Testis (tissue), 3 donors: ENCODE measurements around the gene NUP205. TPM values are rescaled to one million over a fixed set of nuclear protein-coding genes. Genes with fewer than 3 reads are reported as not detected.
"Not testable (repeated sequence)": the region's sequence is repeated elsewhere in the genome, so short reads cannot be mapped to it uniquely, and the experiment has no call there.

Source experiments
- DNase-seq: peaks from one replicate; pipeline ENCODE4 v3.0.0-alpha.2; 2019
- H3K27ac ChIP-seq, 2 donors: fragments of 200-600 bp; sonication (generic); one replicate each; pipeline ENCODE4 v1.5.1; 2019
- H3K27me3 ChIP-seq: fragments of 200-600 bp; sonication (generic); one replicate; pipeline ENCODE4 v1.5.1; 2019
- H3K36me3 ChIP-seq: fragments of 200-600 bp; sonication (generic); one replicate; pipeline ENCODE4 v1.5.1; 2017; ENCODE audit warnings: low read depth; ENCODE audit errors: missing control alignments
- H3K4me1 ChIP-seq: fragments of 200-600 bp; sonication (generic); one replicate; pipeline ENCODE4 v1.5.1; 2019
- H3K4me3 ChIP-seq, 2 donors: fragments of 200-600 bp; sonication (generic); one replicate each; pipeline ENCODE4 v1.5.1; 2017 to 2019
- H3K9me3 ChIP-seq: fragments of 200-600 bp; sonication (generic); one replicate; pipeline ENCODE4 v1.5.1; 2017
- POLR2A ChIP-seq: fragments of 450-650 bp; IDR thresholded peaks from one replicate; pipeline ENCODE4 v1.6.1; 2017; ENCODE audit warnings: antibody characterized with exemption, mild to moderate bottlenecking, moderate library complexity
- WGBS, 2 donors: methylation state at CpG; one replicate each; pipeline ENCODE4 v1.1.5; 2018; 5-methylcytosine and 5-hydroxymethylcytosine counted together
- intact Hi-C: fragments of 100-400 bp; cut with DNase I; formaldehyde crosslinking; loops from one replicate; pipeline ENCODE4 v1.15.1; 2023; ENCODE audit warnings: low total_unique reads
- polyA plus RNA-seq: library from polyadenylated mRNA; stranded (reverse); fragments of 350-450 nt; fragmentation: Illumina TruSeq; extraction: RNeasy Lipid Tissue Mini Kit (QIAGEN cat#74804); gene quantifications from one replicate; pipeline ENCODE4 v1.2.3, GENCODE V29; 2014; ENCODE audit warnings: low read depth, low replicate concordance; ENCODE audit not compliant: insufficient read depth
- total RNA-seq, 2 donors: library from RNA; depleted of rRNA; stranded (reverse); fragments of >200 nt; gene quantifications; one replicate each; pipeline ENCODE4 v1.2.3, GENCODE V29; 2016
- TF ChIP-seq, protein P1 (sequence below), 3 experiments: fragments of 450-650 bp in 2 of 3; fragments of 200-600 bp in 1 of 3; sonication (generic) in 1 of 3; IDR thresholded peaks; one replicate each; pipeline ENCODE4 v1.5.1; 2016 to 2019; ENCODE audit warnings: antibody characterized with exemption in 3 of 3, mild to moderate bottlenecking in 2 of 3, moderate library complexity in 1 of 3

NUP205 gene
- total and polyA plus RNA-seq, 3 donors from 2014 or later: 47.8 to 77.2 (median 73.6) TPM

DNA sequence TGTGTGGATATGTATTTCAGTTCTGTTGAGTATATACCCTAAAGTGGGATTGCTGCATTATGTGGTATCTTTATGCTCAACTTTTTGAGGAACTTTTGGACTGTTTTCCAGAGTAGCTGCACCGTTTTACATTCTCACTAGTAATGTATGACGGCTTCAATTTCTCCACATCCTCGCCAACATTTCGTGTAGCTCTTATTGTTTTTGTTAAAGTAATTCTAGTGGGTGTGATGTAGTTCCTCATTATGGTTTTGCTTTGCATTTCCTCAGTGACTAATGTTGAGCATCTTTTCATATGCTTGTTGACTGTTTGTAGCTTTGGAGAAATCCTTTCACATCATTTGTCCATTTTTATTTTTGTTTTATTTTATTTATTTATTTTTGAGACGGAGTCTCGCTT, 109.1 kb downstream of the NUP205 start:
- H3K4me1 ChIP-seq: peaks cover 11% of the 10 kb centered on the region
- DNase-seq: no peak
- TF ChIP-seq, protein P1, sequence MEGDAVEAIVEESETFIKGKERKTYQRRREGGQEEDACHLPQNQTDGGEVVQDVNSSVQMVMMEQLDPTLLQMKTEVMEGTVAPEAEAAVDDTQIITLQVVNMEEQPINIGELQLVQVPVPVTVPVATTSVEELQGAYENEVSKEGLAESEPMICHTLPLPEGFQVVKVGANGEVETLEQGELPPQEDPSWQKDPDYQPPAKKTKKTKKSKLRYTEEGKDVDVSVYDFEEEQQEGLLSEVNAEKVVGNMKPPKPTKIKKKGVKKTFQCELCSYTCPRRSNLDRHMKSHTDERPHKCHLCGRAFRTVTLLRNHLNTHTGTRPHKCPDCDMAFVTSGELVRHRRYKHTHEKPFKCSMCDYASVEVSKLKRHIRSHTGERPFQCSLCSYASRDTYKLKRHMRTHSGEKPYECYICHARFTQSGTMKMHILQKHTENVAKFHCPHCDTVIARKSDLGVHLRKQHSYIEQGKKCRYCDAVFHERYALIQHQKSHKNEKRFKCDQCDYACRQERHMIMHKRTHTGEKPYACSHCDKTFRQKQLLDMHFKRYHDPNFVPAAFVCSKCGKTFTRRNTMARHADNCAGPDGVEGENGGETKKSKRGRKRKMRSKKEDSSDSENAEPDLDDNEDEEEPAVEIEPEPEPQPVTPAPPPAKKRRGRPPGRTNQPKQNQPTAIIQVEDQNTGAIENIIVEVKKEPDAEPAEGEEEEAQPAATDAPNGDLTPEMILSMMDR (IDR thresholded peaks at IDR 0.05): no peak
- TF ChIP-seq POLR2A: no peak
- H3K27ac ChIP-seq: no peak overlapping the region
- no peak overlapping the region for H3K4me3 ChIP-seq
- no peaks in the 10 kb centered on the region for H3K27me3 ChIP-seq
- H3K36me3 ChIP-seq: no peaks in the 10 kb centered on the region
- 77 to 79% methylated on average over 6 of the region's 6 CpGs for WGBS, 2 donors
- no peaks in the 10 kb centered on the region for H3K9me3 ChIP-seq
- intact Hi-C loops: loop anchor here (10.0 kb wide), 1 partner anchor 128 kb away; no protein-coding TSS in a partner anchor

DNA sequence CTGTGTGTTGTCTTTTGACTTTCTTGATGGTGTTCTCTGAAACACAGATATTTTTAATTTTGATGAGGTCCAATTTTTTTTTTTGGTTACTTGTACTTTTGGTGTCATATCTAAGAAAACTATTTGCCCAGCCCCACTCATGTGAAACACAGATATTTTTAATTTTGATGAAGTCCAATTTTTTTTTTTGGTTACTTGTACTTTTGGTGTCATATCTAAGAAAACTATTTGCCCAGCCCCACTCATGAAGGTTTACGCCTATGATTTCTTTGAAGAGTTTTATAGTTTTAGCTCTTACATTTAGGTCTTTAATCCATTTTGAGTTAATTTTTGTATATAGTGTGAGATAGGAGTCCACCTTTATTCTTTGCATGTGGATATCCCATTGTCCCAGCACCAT, 109.9 kb downstream of the NUP205 start:
- H3K36me3 ChIP-seq, DNase-seq, H3K9me3 ChIP-seq, H3K27ac ChIP-seq, H3K4me3 ChIP-seq, H3K27me3 ChIP-seq: not testable (repeated sequence)
- H3K4me1 ChIP-seq: peaks cover 11% of the 10 kb centered on the region
- 97 to 100% methylated on average over 1 of the region's 1 CpG for WGBS, 2 donors
- intact Hi-C loops: loop anchor here (10.0 kb wide), 1 partner anchor 127 kb away; no protein-coding TSS in a partner anchor

DNA sequence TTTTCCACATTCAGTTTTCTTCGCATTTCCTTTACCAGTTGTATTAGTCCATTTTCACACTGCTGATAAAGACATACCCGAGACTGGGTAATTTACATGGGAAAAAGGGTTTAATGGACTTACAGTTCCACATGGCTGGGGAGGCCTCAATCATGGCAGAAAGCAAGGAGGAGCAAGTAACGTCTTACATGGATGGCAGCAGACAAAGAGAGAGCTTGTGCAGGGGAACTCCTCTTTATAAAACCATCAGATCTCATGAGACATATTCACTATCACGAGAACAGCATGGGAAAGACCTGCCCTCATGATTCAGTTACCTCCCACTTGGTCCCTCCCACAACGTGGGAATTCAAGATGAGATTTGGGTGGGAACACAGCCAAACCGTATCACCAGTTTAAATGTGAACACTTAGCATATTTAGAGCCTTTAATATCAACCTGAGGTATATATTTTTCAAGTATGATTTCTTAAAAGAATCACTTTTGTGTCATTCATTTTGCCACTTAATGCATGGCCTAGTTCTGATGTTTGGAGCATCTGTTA, 111.2 kb downstream of the NUP205 start:
- not testable (repeated sequence) for H3K9me3 ChIP-seq, H3K27ac ChIP-seq, H3K4me3 ChIP-seq, H3K4me1 ChIP-seq, H3K36me3 ChIP-seq, DNase-seq, H3K27me3 ChIP-seq
- WGBS, 2 donors: 60 to 68% methylated on average over 6 of the region's 6 CpGs
- intact Hi-C loops: loop anchor here (10.0 kb wide), 1 partner anchor 126 kb away; no protein-coding TSS in a partner anchor

DNA sequence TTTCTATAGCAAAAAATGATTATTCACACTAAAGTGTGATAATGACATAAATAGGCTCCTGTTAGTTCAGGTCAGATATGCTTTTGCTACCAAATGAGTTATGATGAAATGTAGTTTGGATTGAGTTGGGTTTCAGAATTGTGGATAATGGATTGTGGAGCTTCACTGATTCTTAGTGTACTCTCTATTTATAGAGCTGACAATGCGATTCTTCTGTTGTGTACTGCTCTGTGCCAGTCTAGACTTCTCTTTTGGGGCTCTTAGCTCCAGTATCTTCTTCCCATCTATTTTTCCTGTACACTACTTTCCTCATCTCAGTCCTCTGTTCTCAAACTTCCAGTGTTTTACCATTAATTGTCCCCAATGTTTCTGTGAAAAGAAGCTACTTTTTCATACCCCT, 112.1 kb downstream of the NUP205 start:
- 83 to 94% methylated on average over 1 of the region's 1 CpG for whole genome bisulfite sequencing, 2 donors
- no peak overlapping the region for H3K4me3 ChIP-seq
- H3K4me1 ChIP-seq: peaks cover 4% of the 10 kb centered on the region
- intact Hi-C loops: loop anchor here (10.0 kb wide), 1 partner anchor 125 kb away; no protein-coding TSS in a partner anchor
- no peak for DNase-seq
- TF ChIP-seq POLR2A: no peak
- TF ChIP-seq, protein P1 (IDR thresholded peaks at IDR 0.05): no peak
- H3K27me3 ChIP-seq: no peaks in the 10 kb centered on the region
- no peaks in the 10 kb centered on the region for H3K36me3 ChIP-seq
- H3K9me3 ChIP-seq: no peaks in the 10 kb centered on the region
- H3K27ac ChIP-seq: no peak overlapping the region

DNA sequence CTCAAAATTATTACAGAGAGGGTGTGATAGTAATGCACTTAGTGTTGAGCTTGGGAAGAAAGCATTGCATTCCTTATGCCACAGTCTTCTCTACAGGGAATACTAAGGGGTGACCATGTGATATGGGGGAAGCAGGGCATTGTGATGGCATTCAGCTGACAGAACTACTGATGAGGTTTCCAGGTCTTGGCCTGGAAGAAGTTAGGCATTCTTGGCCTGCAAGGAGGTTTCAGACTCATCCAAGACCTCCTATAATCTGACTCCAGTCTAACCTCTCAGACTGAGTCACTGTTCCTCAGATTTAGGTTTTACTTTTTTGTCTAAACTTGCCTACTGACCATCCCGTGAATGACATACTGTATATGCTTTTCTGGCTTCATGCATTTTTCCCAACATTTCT, 112.5 kb downstream of the NUP205 start:
- Histone ChIP-seq H3K4me1 (peaks cover 4% of the 10 kb centered on the region), H3K9me3 (no peaks in the 10 kb centered on the region), H3K27ac (no peak overlapping the region), H3K36me3 (no peaks in the 10 kb centered on the region), H3K27me3 (no peaks in the 10 kb centered on the region), H3K4me3 (no peak overlapping the region)
- WGBS, 2 donors: 58 to 62% methylated on average over 1 of the region's 1 CpG
- DNase-seq: no peak
- TF ChIP-seq POLR2A: no peak
- TF ChIP-seq, protein P1 (IDR thresholded peaks at IDR 0.05): no peak
- intact Hi-C loops: no loop called here
